ENCODE data around the gene DNAJB9.

DNAJB9 gene

GRCh38 chr7:108568801-108569380 lies 783 bp upstream of the DNAJB9 start:
- no peak for DNase-seq (ENCODE audit: low spot score)

GRCh38 chr7:108570146-108570755 lies 577 bp downstream of the DNAJB9 start:
- DNase-seq (ENCODE audit: low spot score) = peak; percentile 81

- DNase-seq (ENCODE audit: low spot score) = peak; percentile 64
These were observed 2.8 kb downstream of the DNAJB9 start for GRCh38 chr7:108572480-108572879.

GRCh38 chr7:108575156-108575555 lies 5.5 kb downstream of the DNAJB9 start:
- DNase-seq (ENCODE audit: low spot score) = no peak

GRCh38 chr7:108576116-108576515 lies 6.4 kb downstream of the DNAJB9 start:
- no peak for DNase-seq (ENCODE audit: low spot score)

GRCh38 chr7:108578937-108579336 lies 9.3 kb downstream of the DNAJB9 start:
- DNase-seq (ENCODE audit: low spot score) = no peak

- DNase-seq (ENCODE audit: low spot score) = no peak
These were observed 10.6 kb downstream of the DNAJB9 start for GRCh38 chr7:108580298-108580697.

GRCh38 chr7:108581655-108582491 lies 12.2 kb downstream of the DNAJB9 start:
- no peak for DNase-seq (ENCODE audit: low spot score)

GRCh38 chr7:108584211-108584610 lies 14.5 kb downstream of the DNAJB9 start:
- DNase-seq (ENCODE audit: low spot score) = no peak

GRCh38 chr7:108585843-108586242 lies 16.2 kb downstream of the DNAJB9 start:
- no peak for DNase-seq (ENCODE audit: low spot score)

- DNase-seq (ENCODE audit: low spot score) = no peak
These were observed 16.6 kb downstream of the DNAJB9 start for GRCh38 chr7:108586274-108586710.

- DNase-seq (ENCODE audit: low spot score) = no peak
These were observed 19.5 kb downstream of the DNAJB9 start for GRCh38 chr7:108589199-108589598.

- no peak for DNase-seq (ENCODE audit: low spot score)
These were observed 20.2 kb downstream of the DNAJB9 start for GRCh38 chr7:108589874-108590273.

- DNase-seq (ENCODE audit: low spot score) = no peak
These were observed 20.9 kb downstream of the DNAJB9 start for GRCh38 chr7:108590606-108591005.

- DNase-seq (ENCODE audit: low spot score) = peak; percentile 39
These were observed 23.1 kb downstream of the DNAJB9 start for GRCh38 chr7:108592646-108593201.

- no peak for DNase-seq (ENCODE audit: low spot score)
These were observed 26.9 kb downstream of the DNAJB9 start for GRCh38 chr7:108596560-108596959.

GRCh38 chr7:108598153-108598552 lies 28.5 kb downstream of the DNAJB9 start:
- DNase-seq (ENCODE audit: low spot score) = no peak

- no peak for DNase-seq (ENCODE audit: low spot score)
These were observed 29.4 kb downstream of the DNAJB9 start for GRCh38 chr7:108598914-108599580.

- no peak for DNase-seq (ENCODE audit: low spot score)
These were observed 30.7 kb downstream of the DNAJB9 start for GRCh38 chr7:108600399-108600798.

GRCh38 chr7:108603656-108604306 lies 34.1 kb downstream of the DNAJB9 start:
- DNase-seq (ENCODE audit: low spot score) = no peak

GRCh38 chr7:108604307-108605077 lies 34.8 kb downstream of the DNAJB9 start:
- DNase-seq (ENCODE audit: low spot score) = peak; percentile 80

Measured in hematopoietic multipotent progenitor cell treated with erythropoietin and hydrocortisone succinate and interleukin-3 and kit ligand, for 17 days (in vitro differentiated cells).